H9 (cell line): ENCODE measurements around the gene TYK2. TPM values are rescaled to one million over a fixed set of nuclear protein-coding genes. Genes with fewer than 3 reads are reported as not detected.

ENCODE experiments used
- DNase-seq: peaks from one replicate; pipeline ENCODE4 v3.0.0-alpha.2; 2017
- H2AFZ ChIP-seq: one replicate; pipeline ENCODE4 v1.6.1; 2013; ENCODE audit warnings: mild to moderate bottlenecking, low read length, control low read depth, moderate library complexity
- H2AK5ac ChIP-seq: 2 replicates; pipeline ENCODE4 v1.6.1; 2013; ENCODE audit warnings: low read length, control low read depth, mixed read lengths; ENCODE audit not compliant: insufficient read length
- H2BK120ac ChIP-seq: one replicate; pipeline ENCODE4 v1.6.1; 2013; ENCODE audit warnings: low read depth, mild to moderate bottlenecking, low read length, control low read depth, inconsistent platforms; ENCODE audit not compliant: poor library complexity, severe bottlenecking
- H2BK12ac ChIP-seq: 2 replicates; pipeline ENCODE4 v1.6.1; 2013; ENCODE audit warnings: low read length, control low read depth, mixed read lengths, low read depth; ENCODE audit not compliant: insufficient read length
- H2BK15ac ChIP-seq: 2 replicates; pipeline ENCODE4 v1.6.1; 2013; ENCODE audit warnings: low read depth, low read length, control low read depth
- H2BK20ac ChIP-seq: one replicate; pipeline ENCODE4 v1.6.1; 2013; ENCODE audit warnings: low read depth, mild to moderate bottlenecking, low read length, control low read depth, inconsistent platforms; ENCODE audit not compliant: poor library complexity, severe bottlenecking
- H2BK5ac ChIP-seq: 2 replicates; pipeline ENCODE4 v1.6.1; 2013; ENCODE audit warnings: low read length, control low read depth, mixed read lengths; ENCODE audit not compliant: insufficient read length
- H3K14ac ChIP-seq: 2 replicates; pipeline ENCODE4 v1.6.1; 2013; ENCODE audit warnings: low read length, control low read depth; ENCODE audit not compliant: insufficient read depth
- H3K18ac ChIP-seq: 2 replicates; pipeline ENCODE4 v1.6.1; 2013; ENCODE audit warnings: low read depth, mild to moderate bottlenecking, mixed read lengths, low read length, control low read depth; ENCODE audit not compliant: insufficient read length
- H3K23ac ChIP-seq: 2 replicates; pipeline ENCODE4 v1.6.1; 2013; ENCODE audit warnings: low read length, control low read depth, mixed read lengths, low read depth; ENCODE audit not compliant: insufficient read length
- H3K23me2 ChIP-seq: 2 replicates; pipeline ENCODE4 v1.6.1; 2013; ENCODE audit warnings: low read depth, mild to moderate bottlenecking, mixed read lengths, low read length, control low read depth; ENCODE audit not compliant: insufficient read length, poor library complexity, severe bottlenecking
- H3K27ac ChIP-seq: 2 replicates; pipeline ENCODE4 v1.5.1; 2013; ENCODE audit warnings: low read length, control low read depth, mixed read lengths, low read depth; ENCODE audit not compliant: insufficient read length
- H3K27me3 ChIP-seq: 2 replicates; pipeline ENCODE4 v1.6.1; 2013; ENCODE audit warnings: low read length, control low read depth, inconsistent platforms; ENCODE audit not compliant: insufficient read depth
- H3K4ac ChIP-seq: 2 replicates; pipeline ENCODE4 v1.6.1; 2013; ENCODE audit warnings: low read depth, mild to moderate bottlenecking, control low read depth, inconsistent platforms, low read length, moderate library complexity
- H3K4me1 ChIP-seq: 2 replicates; pipeline ENCODE4 v1.6.1; 2013; ENCODE audit warnings: low read length, control low read depth, inconsistent platforms; ENCODE audit not compliant: insufficient read depth
- H3K4me2 ChIP-seq: 2 replicates; pipeline ENCODE4 v1.6.1; 2013; ENCODE audit warnings: low read length, control low read depth, mixed read lengths; ENCODE audit not compliant: insufficient read length, insufficient read depth
- H3K56ac ChIP-seq: 2 replicates; pipeline ENCODE4 v1.6.1; 2013; ENCODE audit warnings: low read depth, mild to moderate bottlenecking, mixed read lengths, low read length, control low read depth; ENCODE audit not compliant: insufficient read length
- H3K79me1 ChIP-seq: 2 replicates; pipeline ENCODE4 v1.6.1; 2013; ENCODE audit warnings: low read depth, mild to moderate bottlenecking, moderate library complexity, low read length, control low read depth, inconsistent platforms; ENCODE audit not compliant: insufficient read depth, poor library complexity, severe bottlenecking
- H3K79me2 ChIP-seq: 2 replicates; pipeline ENCODE4 v1.6.1; 2013; ENCODE audit warnings: low read length, control low read depth, inconsistent platforms; ENCODE audit not compliant: insufficient read depth
- H3K9ac ChIP-seq: 2 replicates; pipeline ENCODE4 v1.6.1; 2013; ENCODE audit warnings: low read length, control low read depth, mixed read lengths; ENCODE audit not compliant: insufficient read length; ENCODE audit errors: extremely low read depth
- H3K9me3 ChIP-seq: one replicate; pipeline ENCODE4 v1.6.1; 2013; ENCODE audit warnings: low read depth, low read length, inconsistent platforms; ENCODE audit not compliant: control insufficient read depth
- H3T11ph ChIP-seq: one replicate; pipeline ENCODE4 v1.6.1; 2013; ENCODE audit warnings: mild to moderate bottlenecking, low read length, control low read depth, inconsistent platforms
- H4K20me1 ChIP-seq: one replicate; pipeline ENCODE4 v1.6.1; 2013; ENCODE audit not compliant: control insufficient read depth, insufficient read length, insufficient read depth
- H4K5ac ChIP-seq: 2 replicates; pipeline ENCODE4 v1.6.1; 2013; ENCODE audit warnings: low read depth, mild to moderate bottlenecking, mixed read lengths, low read length, control low read depth; ENCODE audit not compliant: insufficient read length
- H4K8ac ChIP-seq: replicated peaks from 2 replicates; pipeline ENCODE4 v1.6.1; 2013; ENCODE audit warnings: low read length, control low read depth, mixed read lengths, low read depth; ENCODE audit not compliant: insufficient read length
- H4K91ac ChIP-seq: 2 replicates; pipeline ENCODE4 v1.6.1; 2013; ENCODE audit warnings: low read depth, mild to moderate bottlenecking, moderate library complexity, mixed read lengths, low read length, control low read depth; ENCODE audit not compliant: insufficient read length
- H3K27ac Mint-ChIP-seq, 3 experiments: 2 replicates in 2 of 3; 3 replicates in 1 of 3; pipeline ENCODE4 v1.8.0; 2020 to 2021; ENCODE audit warnings: mixed read lengths in 3 of 3, mild to moderate bottlenecking in 1 of 3, moderate library complexity in 1 of 3
- H3K27me3 Mint-ChIP-seq: 2 replicates; pipeline ENCODE4 v1.8.0; 2021; ENCODE audit warnings: low read depth, mild to moderate bottlenecking, moderate library complexity, mixed read lengths
- H3K36me3 Mint-ChIP-seq, 3 experiments: 2 replicates in 2 of 3; 3 replicates in 1 of 3; pipeline ENCODE4 v1.8.0; 2020 to 2021; ENCODE audit warnings: low read depth in 3 of 3, mixed read lengths in 3 of 3; ENCODE audit not compliant: insufficient read depth in 1 of 3
- H3K4me1 Mint-ChIP-seq, 2 experiments: 2 replicates each; pipeline ENCODE4 v1.8.0; 2020; ENCODE audit warnings: mixed read lengths in 2 of 2
- H3K4me3 Mint-ChIP-seq, 2 experiments: 2 replicates in 1 of 2; 3 replicates in 1 of 2; pipeline ENCODE4 v1.8.0; 2020 to 2021; ENCODE audit warnings: mild to moderate bottlenecking in 2 of 2, mixed read lengths in 2 of 2, moderate library complexity in 1 of 2
- H3K9me3 Mint-ChIP-seq, 2 experiments: 2 replicates in 1 of 2; 3 replicates in 1 of 2; pipeline ENCODE4 v1.8.0; 2020; ENCODE audit warnings: mild to moderate bottlenecking in 2 of 2, mixed read lengths in 2 of 2, moderate library complexity in 1 of 2
- WGBS: extraction: QIAGEN DNeasy Blood & Tissue Kit; methylation state at CpG from one replicate; pipeline ENCODE4 v1.1.7; 2013; ENCODE audit warnings: missing lambda C conversion rate, low lambda C conversion rate, mixed read lengths; ENCODE audit not compliant: insufficient read length; ENCODE audit errors: extremely low coverage; 5-methylcytosine and 5-hydroxymethylcytosine counted together
- total RNA-seq: library from RNA; stranded (reverse); gene quantifications from 2 replicates; pipeline ENCODE4 v1.2.1, GENCODE V29; 2021
- TF ChIP-seq, protein P1 (sequence below): fragments of 200-600 bp; sonication (generic); conservative IDR thresholded peaks from 3 replicates; pipeline ENCODE4 v1.8.0; 2021; ENCODE audit warnings: antibody characterized with exemption, mild to moderate bottlenecking

TYK2 gene
- total RNA-seq, 1 experiment from 2014 or later: 61.4 TPM

DNA sequence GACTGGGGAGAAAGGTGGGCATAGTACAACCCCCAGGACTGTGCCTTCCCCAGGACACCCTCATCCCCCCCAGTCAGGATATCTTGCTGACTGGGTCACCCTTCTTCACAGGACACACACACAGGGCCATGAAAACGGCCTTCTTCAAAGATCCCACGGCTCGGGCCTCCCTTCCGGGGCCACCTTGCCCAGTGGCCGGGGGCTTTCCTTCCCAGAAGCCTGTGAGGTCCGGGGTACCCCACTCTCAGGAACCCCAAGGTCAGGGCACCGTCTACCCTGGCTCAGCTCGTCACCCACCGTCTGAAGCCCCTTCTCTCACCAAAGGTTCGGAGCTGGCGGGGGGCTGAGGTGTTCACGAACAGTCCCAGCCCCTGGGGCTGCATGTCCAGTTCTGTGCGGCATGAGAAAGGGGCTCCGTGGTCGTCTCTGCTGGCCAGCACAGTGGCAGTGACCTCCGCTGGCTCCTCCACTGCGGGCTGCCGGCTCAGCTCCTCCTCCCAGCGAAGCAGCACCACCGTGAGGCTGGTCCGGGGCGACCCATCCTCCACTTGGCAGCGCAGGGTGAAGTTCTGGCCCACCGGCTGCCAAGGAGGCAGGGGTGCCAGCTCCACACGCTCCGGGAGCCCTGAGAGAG lies 44.9 kb downstream of the TYK2 start:
- Histone ChIP-seq H3K56ac (no peak overlapping the region), H3K14ac (no peak overlapping the region), H4K5ac (no peak overlapping the region), H3K9ac (no peak overlapping the region), H3K79me1 (peaks cover 4% of the 10 kb centered on the region), H4K8ac (no peak overlapping the region), H3K9me3 (no peaks in the 10 kb centered on the region), H3T11ph (no peak overlapping the region), H3K4ac (no peak overlapping the region), H3K27ac (no peak overlapping the region), H4K91ac (no peak overlapping the region), H3K27me3 (no peaks in the 10 kb centered on the region; the same call in 1 of the 2 replicates), H3K18ac (no peak overlapping the region), H3K4me2 (peak overlapping the region; percentile 91), H2BK20ac (no peak overlapping the region), H2BK120ac (no peak overlapping the region), H2AFZ (no peak overlapping the region), H2BK5ac (no peak overlapping the region), H2BK15ac (no peak overlapping the region), H3K4me1 (peaks cover 6% of the 10 kb centered on the region; the same call in 1 of the 2 replicates), H2AK5ac (no peak overlapping the region), H3K23ac (no peak overlapping the region), H2BK12ac (no peak overlapping the region), H3K23me2 (peaks cover 24% of the 10 kb centered on the region), H3K79me2 (peaks cover 8% of the 10 kb centered on the region; the same call in 1 of the 2 replicates), H4K20me1 (no peaks in the 10 kb centered on the region)
- no CpG with 5 or more reads among the region's 26 CpGs for WGBS
- TF ChIP-seq, protein P1, sequence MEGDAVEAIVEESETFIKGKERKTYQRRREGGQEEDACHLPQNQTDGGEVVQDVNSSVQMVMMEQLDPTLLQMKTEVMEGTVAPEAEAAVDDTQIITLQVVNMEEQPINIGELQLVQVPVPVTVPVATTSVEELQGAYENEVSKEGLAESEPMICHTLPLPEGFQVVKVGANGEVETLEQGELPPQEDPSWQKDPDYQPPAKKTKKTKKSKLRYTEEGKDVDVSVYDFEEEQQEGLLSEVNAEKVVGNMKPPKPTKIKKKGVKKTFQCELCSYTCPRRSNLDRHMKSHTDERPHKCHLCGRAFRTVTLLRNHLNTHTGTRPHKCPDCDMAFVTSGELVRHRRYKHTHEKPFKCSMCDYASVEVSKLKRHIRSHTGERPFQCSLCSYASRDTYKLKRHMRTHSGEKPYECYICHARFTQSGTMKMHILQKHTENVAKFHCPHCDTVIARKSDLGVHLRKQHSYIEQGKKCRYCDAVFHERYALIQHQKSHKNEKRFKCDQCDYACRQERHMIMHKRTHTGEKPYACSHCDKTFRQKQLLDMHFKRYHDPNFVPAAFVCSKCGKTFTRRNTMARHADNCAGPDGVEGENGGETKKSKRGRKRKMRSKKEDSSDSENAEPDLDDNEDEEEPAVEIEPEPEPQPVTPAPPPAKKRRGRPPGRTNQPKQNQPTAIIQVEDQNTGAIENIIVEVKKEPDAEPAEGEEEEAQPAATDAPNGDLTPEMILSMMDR: no peak
- no peak overlapping the region; a peak in 1 of 7 replicates for H3K27ac Mint-ChIP-seq
- H3K27me3 Mint-ChIP-seq: no peaks in the 10 kb centered on the region; the same call in 1 of the 2 replicates
- no peak overlapping the region for H3K4me3 Mint-ChIP-seq
- H3K4me1 Mint-ChIP-seq: peaks cover 33 to 34% of the 10 kb centered on the region in 2 experiments
- peaks cover 0 to 13% (median 1%) of the 10 kb centered on the region in 3 experiments; a peak in 5 of 7 replicates for H3K36me3 Mint-ChIP-seq
- DNase-seq: peak; percentile 52
- H3K9me3 Mint-ChIP-seq: no peaks in the 10 kb centered on the region; a peak in 2 of 5 replicates
